HUES64 (cell line): ENCODE data around the gene LPIN1.

ENCODE experiments used
- H3K27ac ChIP-seq: 2 replicates; pipeline ENCODE4 v1.7.0; 2013; ENCODE audit warnings: low read depth, low read length, inconsistent platforms
- H3K27me3 ChIP-seq: 2 replicates; pipeline ENCODE4 v1.6.1; 2013; ENCODE audit warnings: mild to moderate bottlenecking, low read length; ENCODE audit not compliant: insufficient read depth
- H3K36me3 ChIP-seq: 2 replicates; pipeline ENCODE4 v1.6.1; 2013; ENCODE audit warnings: mild to moderate bottlenecking, low read length; ENCODE audit not compliant: insufficient read depth
- H3K4me1 ChIP-seq: 2 replicates; pipeline ENCODE4 v1.6.1; 2013; ENCODE audit warnings: mild to moderate bottlenecking, low read length, moderate library complexity; ENCODE audit not compliant: insufficient read depth
- H3K4me3 ChIP-seq: 2 replicates; pipeline ENCODE4 v1.5.1; 2013; ENCODE audit warnings: mild to moderate bottlenecking, low read length, moderate library complexity
- H3K9ac ChIP-seq: 2 replicates; pipeline ENCODE4 v1.6.1; 2013; ENCODE audit warnings: mild to moderate bottlenecking, low read depth, low read length
- H3K9me3 ChIP-seq: 2 replicates; pipeline ENCODE4 v1.6.1; 2013; ENCODE audit warnings: low read depth, low read length; ENCODE audit not compliant: insufficient read depth
- WGBS: fragments of 150-250, 120-280 bp; methylation state at CpG from one replicate; pipeline ENCODE4 v1.1.7; 2013; ENCODE audit warnings: missing lambda C conversion rate; 5-methylcytosine and 5-hydroxymethylcytosine counted together

Gene LPIN1

GRCh38 chr2:11716689-11717321, 29.6 kb upstream of the LPIN1 start:
- H3K9ac ChIP-seq = no peak overlapping the region
- no peaks in the 10 kb centered on the region for H3K36me3 ChIP-seq
- no peak overlapping the region for H3K4me3 ChIP-seq
- H3K27me3 ChIP-seq = no peaks in the 10 kb centered on the region
- H3K4me1 ChIP-seq = no peaks in the 10 kb centered on the region
- no peaks in the 10 kb centered on the region for H3K9me3 ChIP-seq
- no peak overlapping the region for H3K27ac ChIP-seq
- WGBS = 91% methylated on average over 8 of the region's 8 CpGs

DNA sequence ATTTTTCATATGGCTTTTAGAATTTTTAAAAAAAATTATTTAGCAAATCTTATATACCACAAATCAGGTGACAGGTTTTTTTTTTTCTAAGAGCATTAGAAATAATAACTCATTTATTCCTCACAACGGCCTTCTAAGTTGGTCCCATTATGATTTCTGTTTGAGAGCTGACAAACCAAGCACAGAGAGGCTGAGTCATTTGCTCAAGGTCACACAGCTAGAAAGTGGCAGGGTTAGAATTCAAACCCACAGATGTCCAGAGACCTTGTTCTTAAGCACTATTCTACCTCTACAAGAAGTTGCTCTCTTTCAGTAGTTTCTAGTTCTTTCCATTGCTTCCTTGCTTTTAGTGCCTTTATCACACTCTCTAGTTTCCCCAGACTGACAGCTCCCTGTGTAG, 28.8 kb upstream of the LPIN1 start:
- Histone ChIP-seq H3K36me3 (no peaks in the 10 kb centered on the region), H3K9ac (no peak overlapping the region), H3K27ac (no peak overlapping the region), H3K4me3 (no peak overlapping the region), H3K9me3 (no peaks in the 10 kb centered on the region), H3K4me1 (no peaks in the 10 kb centered on the region), H3K27me3 (no peaks in the 10 kb centered on the region)
- 94% methylated on average over 1 of the region's 1 CpG for WGBS

GRCh38 chr2:11718606-11719005, 27.8 kb upstream of the LPIN1 start:
- 91% methylated on average over 3 of the region's 5 CpGs for WGBS
- Histone ChIP-seq H3K4me1 (no peaks in the 10 kb centered on the region), H3K27ac (no peak overlapping the region), H3K27me3 (no peaks in the 10 kb centered on the region), H3K4me3 (no peak overlapping the region), H3K9ac (no peak overlapping the region), H3K9me3 (no peaks in the 10 kb centered on the region), H3K36me3 (no peaks in the 10 kb centered on the region)

GRCh38 chr2:11719230-11719977, 27.0 kb upstream of the LPIN1 start:
- no peak overlapping the region for H3K4me3 ChIP-seq
- H3K9ac ChIP-seq = no peak overlapping the region
- H3K36me3 ChIP-seq = no peaks in the 10 kb centered on the region
- 89% methylated on average over 3 of the region's 6 CpGs for WGBS
- no peaks in the 10 kb centered on the region for H3K4me1 ChIP-seq
- no peaks in the 10 kb centered on the region for H3K9me3 ChIP-seq
- no peaks in the 10 kb centered on the region for H3K27me3 ChIP-seq
- no peak overlapping the region for H3K27ac ChIP-seq

- Histone ChIP-seq H3K9me3 (no peaks in the 10 kb centered on the region), H3K4me3 (no peak overlapping the region), H3K27me3 (no peaks in the 10 kb centered on the region), H3K9ac (no peak overlapping the region), H3K36me3 (no peaks in the 10 kb centered on the region), H3K27ac (no peak overlapping the region), H3K4me1 (no peaks in the 10 kb centered on the region)
- 91% methylated on average over 7 of the region's 7 CpGs for WGBS
Observed at GRCh38 chr2:11720752-11721151, 25.7 kb upstream of the LPIN1 start.

GRCh38 chr2:11722292-11723060, 24.0 kb upstream of the LPIN1 start:
- Histone ChIP-seq H3K36me3 (no peaks in the 10 kb centered on the region), H3K4me3 (no peak overlapping the region), H3K9ac (no peak overlapping the region), H3K27me3 (no peaks in the 10 kb centered on the region), H3K4me1 (peaks cover 9% of the 10 kb centered on the region), H3K27ac (no peak overlapping the region), H3K9me3 (no peaks in the 10 kb centered on the region)
- WGBS = 91% methylated on average over 3 of the region's 3 CpGs

DNA sequence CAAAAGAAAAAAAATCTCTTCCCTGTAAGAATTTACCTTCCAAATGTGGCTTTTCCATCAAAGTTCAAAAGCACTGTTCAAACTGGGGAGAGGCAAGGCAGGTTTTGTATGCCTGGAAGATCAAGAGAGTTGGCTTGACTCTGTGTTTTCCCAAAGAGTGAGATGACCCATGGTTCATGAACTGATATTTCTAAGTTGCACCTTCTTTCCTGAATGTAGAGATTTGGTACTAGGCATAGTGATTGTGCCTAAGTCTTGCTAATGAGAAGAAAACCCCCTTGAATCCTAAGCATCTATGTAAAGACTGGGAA, 23.4 kb upstream of the LPIN1 start:
- no peaks in the 10 kb centered on the region for H3K9me3 ChIP-seq
- peaks cover 9% of the 10 kb centered on the region for H3K4me1 ChIP-seq
- H3K9ac ChIP-seq = no peak overlapping the region
- H3K36me3 ChIP-seq = no peaks in the 10 kb centered on the region
- H3K4me3 ChIP-seq = no peak overlapping the region
- H3K27ac ChIP-seq = no peak overlapping the region
- H3K27me3 ChIP-seq = no peaks in the 10 kb centered on the region

DNA sequence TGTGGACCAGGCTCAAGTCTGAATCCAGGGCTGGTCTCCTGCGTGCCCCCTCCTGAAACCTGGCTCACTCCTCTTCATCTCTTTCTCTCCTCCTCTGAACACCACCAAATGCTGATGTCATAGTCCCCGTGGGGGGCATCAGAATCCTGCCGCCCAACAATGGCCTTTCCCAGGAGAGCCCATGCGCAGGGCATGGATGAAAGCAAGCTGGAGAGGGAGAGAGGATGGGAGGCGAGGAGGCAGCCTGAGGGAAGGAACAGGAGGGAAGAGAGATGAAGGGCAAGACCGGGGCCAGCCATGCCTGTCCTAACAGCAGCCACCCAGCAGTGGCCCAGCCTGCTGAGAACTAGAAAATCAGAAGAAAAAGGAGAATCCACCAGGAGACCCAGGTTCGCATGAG, 22.3 kb upstream of the LPIN1 start:
- no peak overlapping the region for H3K9ac ChIP-seq
- peaks cover 9% of the 10 kb centered on the region for H3K4me1 ChIP-seq
- H3K36me3 ChIP-seq = no peaks in the 10 kb centered on the region
- no peak overlapping the region for H3K4me3 ChIP-seq
- H3K27ac ChIP-seq = no peak overlapping the region
- H3K27me3 ChIP-seq = no peaks in the 10 kb centered on the region
- H3K9me3 ChIP-seq = no peaks in the 10 kb centered on the region
- WGBS = 79% methylated on average over 7 of the region's 7 CpGs

DNA sequence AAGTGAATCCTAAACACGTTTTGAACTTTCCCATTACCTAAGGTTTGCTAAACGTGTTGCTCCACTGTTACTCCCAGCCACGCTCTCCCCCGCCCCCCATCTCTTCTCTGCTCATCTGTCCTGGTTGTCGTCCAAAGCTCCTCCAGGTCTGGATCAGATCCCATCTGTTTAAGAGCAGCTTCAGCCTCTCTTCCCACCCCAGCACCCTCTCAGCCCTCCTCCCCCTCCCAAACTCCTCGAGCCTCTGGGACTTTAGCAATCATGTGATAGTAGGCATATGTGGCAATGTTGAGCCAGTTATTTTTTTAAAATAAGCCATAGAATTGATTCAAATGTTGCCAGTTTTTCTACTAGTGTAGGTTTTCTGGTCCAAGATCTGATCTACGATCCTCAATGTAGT, 20.0 kb upstream of the LPIN1 start:
- 82% methylated on average over 6 of the region's 7 CpGs for WGBS
- Histone ChIP-seq H3K36me3 (no peaks in the 10 kb centered on the region), H3K27ac (no peak overlapping the region), H3K9me3 (no peaks in the 10 kb centered on the region), H3K9ac (no peak overlapping the region), H3K27me3 (no peaks in the 10 kb centered on the region), H3K4me1 (peaks cover 9% of the 10 kb centered on the region), H3K4me3 (no peak overlapping the region)

- Histone ChIP-seq H3K4me3 (no peak overlapping the region), H3K27ac (no peak overlapping the region), H3K27me3 (no peaks in the 10 kb centered on the region), H3K36me3 (no peaks in the 10 kb centered on the region), H3K4me1 (peaks cover 9% of the 10 kb centered on the region), H3K9ac (no peak overlapping the region), H3K9me3 (no peaks in the 10 kb centered on the region)
- 93% methylated on average over 2 of the region's 2 CpGs for WGBS
Observed at GRCh38 chr2:11729362-11730212, 16.8 kb upstream of the LPIN1 start.
